HG02610 (cell line): ENCODE data around the gene ARPC2.
"Not testable (repeated sequence)": the region's sequence is repeated elsewhere in the genome, so short reads cannot be mapped to it uniquely, and the experiment has no call there.

ENCODE experiments used
- ATAC-seq: cut with Tn5 transposase; IDR thresholded peaks from one replicate; pipeline ENCODE4 v1.9.1; 2021; ENCODE audit warnings: mild to moderate bottlenecking, moderate library complexity; ENCODE audit not compliant: unreplicated experiment

The ARPC2 gene

DNA sequence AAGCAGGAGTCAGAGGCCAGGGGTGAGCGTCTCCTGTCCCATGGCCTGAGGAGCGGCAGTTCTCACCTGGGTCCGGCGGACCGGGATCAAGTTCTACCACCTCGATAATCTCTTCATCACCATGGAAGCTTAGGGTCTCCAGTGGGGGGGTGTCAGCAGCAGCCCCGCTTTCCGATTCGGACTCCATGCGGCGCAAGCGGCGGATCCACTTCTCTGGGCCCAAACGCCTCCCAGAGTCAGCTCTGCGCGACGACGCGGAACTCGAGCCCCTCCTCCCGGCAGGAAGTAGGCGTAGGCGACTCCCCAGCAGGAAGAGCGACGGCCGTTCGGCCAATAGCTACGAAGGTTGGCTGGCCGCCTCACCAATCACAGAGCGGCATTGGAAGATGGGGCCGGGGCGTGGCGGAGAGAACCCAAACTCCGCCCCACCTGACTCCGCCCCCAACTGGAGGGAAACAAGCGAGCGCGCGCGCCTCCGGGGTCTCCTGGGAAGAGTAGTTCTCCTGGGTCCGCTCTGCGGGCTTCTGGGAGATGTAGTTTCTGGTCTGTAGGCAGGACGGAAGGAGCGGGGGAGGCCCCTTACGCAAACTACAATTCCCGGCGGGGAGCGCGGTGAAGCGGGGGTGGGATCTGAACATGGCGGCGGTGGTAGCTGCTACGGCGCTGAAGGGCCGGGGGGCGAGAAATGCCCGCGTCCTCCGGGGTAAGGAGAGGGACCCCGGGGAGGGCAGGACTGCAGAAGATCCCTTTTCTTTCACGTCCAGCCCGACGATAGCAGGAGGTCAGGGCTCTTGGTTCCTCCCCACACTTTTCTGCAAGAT is 53.1 kb downstream of the ARPC2 start, which contains the start of the genes AAMP and PNKD:
AAMP (minus strand) TSS at position 238 of the 821 bp plus-strand sequence; CDS start at position 187, 51 bp downstream.
PNKD (plus strand) TSS at position 620 of the 821 bp plus-strand sequence; CDS start at position 637, 17 bp downstream.
- ATAC-seq, result peak; percentile 92

DNA sequence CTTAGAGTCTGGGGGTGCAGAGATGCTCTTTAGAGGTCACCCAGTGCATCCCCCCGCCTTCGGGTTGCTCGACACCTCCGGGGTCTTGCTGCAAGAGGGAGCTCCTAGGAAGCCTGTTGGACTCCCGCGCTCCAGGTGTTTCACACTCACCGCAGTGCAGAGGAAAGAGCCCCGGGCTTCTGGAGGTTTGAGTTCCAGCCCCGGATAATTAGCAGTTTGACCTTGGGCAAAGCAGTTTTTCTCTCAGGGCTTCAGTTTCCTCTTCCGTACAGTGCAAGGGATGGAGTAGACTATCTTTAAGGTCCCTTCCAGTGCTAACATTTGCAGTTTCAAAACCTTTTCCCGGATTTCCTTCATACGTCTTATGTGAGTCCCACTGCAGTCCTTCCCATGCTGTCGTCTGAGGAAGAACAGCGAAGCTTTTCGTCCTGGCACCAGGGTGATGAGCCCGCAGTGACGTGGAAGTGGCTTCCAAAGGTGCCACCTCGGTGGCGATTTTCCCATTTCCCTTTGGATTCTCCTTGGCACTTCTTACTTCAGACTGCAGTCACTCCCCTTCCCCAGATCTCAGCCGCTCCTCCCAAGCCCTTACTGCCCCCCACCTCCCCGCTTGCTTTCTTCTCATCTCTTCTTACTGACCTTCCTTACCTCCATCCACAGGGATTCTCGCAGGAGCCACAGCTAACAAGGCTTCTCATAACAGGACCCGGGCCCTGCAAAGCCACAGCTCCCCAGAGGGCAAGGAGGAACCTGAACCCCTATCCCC is 53.9 kb downstream of the ARPC2 start:
- no peak for ATAC-seq

DNA sequence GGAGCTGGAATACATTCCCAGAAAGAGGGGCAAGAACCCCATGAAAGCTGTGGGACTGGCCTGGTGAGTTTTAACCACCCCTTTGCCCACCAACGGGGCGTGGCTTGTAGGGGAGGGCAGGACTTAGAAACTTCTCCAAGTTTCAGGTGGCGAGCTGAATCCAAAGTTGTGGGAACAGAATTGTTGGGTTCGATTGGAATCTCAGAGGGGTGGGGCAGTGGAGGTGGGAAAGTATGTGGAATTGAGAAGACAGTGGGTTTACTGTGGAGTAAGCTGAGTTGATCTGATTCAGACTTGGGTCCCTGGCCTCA is 54.5 kb downstream of the ARPC2 start:
- ATAC-seq, result no peak

DNA sequence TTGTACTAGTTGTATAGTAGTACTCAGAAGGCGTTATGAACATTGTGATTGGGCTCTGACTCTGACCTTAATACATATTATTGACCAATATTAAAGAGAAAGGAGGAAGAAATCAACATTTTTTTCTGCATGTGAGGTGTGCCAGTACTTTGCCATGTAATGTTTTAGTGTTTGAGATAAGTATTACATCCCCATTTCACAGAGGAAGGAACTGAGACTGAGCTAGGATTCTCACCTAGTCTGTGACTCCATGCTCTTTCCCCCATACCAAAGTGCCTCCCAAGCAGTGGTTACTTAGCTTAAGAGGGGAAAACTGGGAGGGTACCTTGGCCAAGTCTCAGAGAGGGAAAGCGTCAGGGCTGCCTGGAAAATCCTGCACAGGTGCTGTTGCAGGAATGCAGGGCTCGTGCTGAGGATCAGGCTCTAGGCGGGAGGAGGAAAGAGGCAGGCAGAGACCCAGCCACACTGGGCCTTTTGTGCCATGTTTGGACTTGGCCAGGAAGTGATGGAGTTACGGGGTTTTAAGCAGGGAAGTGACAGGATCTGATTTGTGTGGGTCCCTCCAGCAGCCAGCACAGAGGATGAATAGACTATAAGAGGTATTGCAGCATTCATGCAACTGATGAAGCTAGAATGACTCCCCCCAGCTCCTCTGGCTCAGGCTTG is 55.0 kb downstream of the ARPC2 start:
- no peak for ATAC-seq

DNA sequence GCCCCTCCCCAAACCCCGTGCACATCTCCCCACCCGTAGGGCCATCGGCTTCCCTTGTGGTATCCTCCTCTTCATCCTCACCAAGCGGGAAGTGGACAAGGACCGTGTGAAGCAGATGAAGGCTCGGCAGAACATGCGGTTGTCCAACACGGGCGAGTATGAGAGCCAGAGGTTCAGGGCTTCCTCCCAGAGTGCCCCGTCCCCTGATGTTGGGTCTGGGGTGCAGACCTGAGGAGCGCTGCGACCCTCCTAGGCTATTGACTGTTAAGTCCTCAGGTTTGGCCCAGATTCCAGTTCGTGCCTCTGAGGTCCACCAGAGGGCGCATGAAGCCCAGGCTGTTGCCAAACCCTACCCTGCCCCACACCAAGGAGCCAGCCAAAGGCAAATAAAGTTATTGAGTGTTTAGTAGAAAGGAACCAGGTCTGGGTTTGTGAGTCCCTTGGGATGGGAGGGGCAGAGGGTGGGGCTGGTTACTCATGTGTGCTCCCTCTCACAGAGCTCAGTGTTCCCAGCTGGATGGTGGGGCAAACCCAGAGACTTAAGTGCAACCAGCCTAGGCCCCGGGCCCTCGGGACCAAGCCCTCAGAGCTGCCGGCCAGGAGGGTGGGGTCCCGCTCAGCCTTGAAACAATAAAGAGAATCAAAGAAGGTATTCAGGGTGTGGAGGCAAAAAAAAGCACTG is 55.7 kb downstream of the ARPC2 start:
- ATAC-seq, result no peak

DNA sequence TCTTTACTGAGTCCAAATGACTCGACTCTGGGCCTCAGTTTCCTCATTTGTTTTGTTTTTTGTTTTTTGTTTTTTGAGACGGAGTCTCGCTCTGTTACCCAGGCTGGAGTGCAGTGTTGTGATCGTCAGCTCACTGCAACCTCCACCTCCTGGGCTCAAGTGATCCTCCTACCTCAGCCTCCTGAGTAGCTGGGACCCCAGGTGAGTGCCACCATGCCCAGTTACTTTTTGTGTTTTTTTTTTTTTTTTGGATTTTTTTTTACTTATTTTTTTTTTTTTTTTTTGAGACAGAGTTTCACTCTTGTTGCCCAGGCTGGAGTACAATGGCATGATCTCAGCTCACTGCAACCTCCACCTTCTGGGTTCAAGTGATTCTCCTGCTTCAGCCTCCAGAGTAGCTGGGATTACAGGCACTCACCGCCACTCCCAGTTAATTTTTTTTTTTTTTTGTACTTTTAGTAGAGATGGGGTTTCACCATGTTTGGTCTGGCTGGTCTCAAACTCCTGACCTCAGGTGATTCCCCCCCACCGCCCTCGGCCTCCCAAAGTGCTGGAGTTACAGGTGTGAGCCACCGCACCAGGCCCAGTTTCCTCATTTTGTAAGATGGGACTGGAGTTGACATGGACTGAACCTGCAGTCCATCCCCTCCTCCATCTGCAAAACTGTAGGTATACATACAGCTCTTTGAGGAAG is 56.4 kb downstream of the ARPC2 start:
- ATAC-seq, result not testable (repeated sequence)

DNA sequence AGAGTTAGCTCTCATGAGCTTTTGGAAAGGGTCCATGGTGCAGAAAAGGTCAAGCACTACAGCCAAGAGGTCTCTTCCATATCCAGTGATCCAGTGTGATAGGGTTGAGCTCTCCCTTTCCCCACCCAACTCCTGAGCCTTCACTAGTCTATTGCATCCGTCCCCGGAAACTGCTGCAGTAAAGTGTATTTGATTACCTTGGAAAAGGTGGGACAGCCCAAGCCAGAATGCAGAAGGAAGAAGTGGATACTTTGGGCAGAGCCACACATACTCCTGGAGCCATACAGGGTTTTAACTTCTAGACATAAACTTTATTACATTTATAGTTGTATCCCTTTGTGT is 56.9 kb downstream of the ARPC2 start:
- ATAC-seq, result no peak

DNA sequence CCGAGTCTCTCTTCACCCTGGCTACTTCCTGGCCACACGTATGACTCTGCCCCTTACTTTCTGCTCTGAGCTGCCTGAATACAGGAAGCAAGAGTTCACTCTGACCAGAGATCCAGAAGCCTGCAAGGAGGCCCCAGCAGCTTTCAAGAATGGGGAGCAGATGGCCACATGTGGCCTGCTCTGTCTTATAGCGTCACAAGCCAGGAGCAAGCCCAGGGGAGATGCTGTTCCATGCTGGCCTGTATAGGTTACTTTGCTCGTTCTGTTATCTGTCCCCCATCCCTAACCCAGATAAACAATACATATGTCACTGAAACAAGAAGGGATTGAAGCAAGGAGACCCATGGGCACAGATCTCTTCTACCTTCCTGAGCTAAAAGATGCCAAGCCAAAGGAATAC is 57.6 kb downstream of the ARPC2 start:
- no peak for ATAC-seq

DNA sequence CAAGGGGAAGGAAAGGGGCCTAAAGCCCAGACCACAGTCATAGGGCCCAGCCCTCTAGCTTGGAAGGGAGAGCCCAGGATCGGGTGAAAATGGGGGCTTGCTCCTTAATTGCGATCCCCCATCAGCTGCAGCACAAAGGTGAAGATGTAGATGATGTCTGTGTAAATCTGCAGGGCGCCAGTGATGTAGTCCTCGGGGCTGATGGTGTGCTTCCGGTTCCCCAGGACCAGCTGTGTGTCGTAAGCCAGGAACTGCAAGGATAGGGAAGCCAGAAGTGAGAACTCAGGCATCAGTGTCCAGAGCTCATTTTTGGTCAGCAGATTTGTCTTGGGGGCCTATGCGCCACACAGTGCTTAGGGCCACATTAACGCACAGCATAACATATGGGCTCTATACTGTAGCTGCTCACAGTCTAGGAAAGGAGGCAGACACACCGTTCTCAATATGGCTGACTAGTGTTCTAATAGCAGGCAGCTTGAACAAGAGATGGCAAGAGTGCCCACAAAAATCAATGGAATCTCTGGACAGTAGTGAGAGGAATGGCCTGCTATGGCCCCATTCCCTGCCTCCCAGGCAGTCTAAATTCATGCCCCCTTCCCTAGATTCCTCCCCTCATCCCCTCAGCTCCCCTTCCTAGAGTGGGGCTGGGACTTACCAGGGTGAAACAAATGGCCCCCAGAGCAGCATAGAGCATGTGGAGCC is 58.5 kb downstream of the ARPC2 start:
- ATAC-seq, result no peak

DNA sequence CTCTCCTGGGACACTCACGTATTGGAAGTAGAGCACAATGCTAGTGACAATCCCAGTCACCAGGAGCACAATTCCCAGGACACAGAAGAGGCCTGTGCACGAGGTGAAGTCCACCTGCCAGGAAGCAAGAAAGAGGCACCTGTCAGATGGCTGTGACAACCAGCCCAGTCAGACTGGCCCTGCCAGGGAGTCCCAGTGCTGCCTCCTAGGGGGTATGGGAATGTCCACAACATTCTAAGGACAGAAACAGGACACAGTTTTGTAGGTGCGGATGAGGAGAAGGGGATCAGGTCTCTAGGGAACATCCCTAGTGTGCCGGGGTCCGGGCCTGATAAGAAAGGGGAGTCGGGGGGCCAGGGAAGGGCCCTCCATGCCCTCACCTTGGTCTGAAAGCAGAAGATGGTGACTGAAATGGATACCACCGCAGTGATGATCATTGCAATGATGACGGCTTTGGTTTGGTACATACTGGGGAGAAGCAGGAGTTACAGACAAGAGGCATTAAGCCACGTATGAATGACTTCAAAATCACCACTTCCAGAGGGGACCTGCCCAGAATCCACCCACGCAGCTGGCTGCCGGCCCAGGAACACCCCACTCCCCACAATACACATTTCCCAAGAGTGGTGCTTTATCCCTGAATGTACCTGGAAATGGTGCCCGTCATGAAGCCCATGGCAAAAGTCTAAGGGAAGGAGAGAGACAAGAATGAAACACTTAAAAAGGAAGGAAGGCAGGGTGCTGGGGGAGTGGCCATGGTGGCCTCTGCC is 60.2 kb downstream of the ARPC2 start:
- ATAC-seq, result no peak

DNA sequence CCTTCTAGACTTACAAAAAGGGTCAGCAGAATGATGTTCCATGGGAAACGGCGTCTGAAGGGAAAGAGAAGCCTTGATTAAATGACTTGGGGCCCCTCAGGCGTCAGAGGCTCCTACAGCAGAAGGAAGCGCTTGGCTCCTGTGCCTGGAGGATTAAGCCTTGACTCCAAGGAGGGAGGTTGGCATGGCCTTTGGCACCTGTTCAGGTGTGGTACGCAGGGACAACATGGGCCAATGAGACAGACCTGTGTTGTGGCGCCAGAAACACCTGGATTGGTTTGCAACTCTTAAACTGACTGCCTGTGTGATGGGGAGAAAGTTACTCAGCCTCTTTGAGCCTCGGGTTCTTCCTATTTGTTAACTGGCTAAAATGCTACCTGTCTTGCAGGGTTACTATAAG is 60.9 kb downstream of the ARPC2 start:
- ATAC-seq, result no peak

DNA sequence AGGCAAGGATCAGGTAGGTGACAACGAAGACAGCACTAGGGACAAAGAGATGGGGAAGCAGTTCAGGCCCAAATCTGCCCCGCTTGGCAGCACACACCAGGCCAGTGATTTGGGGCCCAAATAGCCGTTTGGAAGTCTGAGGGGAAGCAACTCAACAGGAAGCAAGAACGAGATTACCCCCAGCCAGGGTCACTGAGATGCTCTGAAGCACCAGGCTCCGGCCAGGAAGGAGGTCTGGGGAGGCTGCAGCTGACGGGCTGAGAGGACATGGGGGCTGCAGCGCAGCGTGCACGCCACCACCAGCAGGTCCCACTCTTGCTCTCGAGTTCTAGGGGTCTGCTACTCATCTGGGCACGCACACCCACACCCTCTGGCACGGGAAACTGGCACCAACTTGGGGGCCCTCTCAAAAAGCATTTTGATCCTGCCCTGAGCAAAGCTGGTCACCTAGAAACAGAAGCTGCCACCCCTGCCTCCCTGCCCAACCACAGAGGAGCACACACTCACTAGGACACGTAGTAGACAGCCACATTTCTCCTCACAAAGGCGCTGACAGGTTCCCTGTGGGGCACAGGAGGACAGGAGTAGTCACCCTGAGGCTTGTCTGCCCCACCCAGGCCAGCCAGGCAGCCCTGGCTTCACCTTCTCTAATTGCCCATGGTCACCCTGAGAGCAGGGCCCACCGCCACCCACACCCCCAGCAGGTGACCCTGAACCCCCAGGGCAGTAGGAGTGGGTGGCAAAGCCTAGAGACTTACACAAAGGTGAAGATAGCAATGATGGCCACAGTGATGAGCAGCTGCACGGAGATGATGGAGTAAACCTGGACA is 61.8 kb downstream of the ARPC2 start:
- ATAC-seq, result no peak

DNA sequence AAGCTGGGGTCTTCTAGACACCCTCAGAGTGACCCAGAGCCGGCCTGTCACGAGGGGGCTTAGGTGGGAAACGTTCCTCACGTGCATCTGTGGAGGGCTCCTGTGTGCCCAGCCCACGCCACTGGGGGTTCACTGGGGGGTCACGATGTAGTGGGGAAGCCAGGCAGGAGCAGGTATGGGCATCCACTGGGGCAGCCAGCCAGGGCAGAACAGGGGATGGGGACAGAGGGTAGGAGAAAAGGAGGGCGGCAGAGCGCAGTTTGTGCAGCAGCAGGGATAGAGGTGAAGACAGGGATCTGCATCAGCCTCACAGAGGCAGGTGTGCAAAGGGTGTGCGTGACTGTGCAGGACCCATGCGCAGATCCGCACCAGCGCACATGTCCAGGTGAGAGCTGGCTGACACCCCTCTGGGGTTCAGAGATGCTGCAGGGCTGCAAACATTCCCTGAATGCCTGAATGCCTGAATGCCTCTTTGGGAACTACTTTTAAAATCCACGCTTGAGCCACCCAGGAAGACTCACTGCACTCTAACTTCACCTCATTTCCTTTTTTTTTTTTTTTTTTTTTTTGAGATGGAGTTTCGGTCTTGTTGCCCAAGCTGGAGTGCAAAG is 63.4 kb downstream of the ARPC2 start:
- no peak for ATAC-seq

DNA sequence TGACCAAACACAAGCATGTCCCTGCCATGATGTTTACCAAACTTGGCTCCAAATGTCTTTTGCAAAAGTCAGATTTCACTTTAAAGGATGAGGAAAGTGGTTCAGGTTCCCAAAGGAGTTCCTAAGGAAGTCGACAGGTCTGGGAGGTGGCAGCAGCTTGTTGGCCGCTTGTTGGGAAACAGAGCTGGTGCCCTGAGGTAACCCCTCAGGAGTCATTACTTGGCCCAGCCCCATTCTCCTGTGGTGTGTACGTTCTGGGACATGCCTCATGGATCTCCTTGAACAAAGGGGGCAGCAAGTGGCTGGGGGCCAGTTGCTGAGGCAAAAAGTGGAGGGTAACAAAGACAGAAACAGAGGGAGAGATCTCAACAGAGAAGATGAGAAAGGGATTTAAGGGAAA is 64.5 kb downstream of the ARPC2 start:
- ATAC-seq, result no peak

DNA sequence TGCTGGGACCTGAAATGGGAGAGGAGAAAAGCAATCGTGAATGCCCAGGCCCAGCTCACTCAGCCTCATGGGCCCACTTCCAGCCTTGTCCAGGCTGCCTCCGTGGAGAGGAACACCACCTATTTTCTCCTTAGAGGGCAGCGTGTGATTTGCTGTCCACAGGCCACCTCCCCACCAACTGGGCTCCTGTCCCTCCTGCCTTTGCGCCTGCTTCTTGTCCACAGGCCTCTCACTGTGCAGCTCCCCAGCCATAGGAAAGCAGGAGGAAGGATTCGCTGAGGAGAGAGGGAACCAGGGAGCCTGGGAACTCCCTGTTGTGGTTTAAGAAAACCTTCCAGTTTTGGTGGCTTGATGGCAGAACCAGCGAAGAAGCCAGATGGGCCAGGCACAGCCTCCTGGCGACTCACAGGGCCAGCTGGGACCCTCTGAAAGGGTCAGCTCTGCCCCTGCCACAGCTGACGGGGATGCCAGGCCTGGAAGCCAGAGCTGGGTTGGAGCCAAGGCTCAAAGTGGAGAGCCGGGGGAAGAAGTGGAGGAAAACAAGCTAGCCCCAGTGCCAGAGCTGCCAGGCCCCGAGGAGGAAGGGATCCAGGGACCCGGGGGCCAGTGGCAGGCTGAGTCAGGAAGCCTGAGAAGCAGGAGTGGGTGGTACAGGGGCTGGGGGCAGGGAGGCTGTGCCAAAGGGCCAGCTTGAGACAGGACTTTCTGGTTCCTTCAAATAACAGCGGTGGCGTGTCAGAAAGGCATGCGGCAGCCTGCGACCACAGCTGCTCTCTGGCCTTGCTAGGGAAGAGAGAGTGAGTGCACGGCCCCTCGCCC is 65.4 kb downstream of the ARPC2 start:
- ATAC-seq, result no peak

DNA sequence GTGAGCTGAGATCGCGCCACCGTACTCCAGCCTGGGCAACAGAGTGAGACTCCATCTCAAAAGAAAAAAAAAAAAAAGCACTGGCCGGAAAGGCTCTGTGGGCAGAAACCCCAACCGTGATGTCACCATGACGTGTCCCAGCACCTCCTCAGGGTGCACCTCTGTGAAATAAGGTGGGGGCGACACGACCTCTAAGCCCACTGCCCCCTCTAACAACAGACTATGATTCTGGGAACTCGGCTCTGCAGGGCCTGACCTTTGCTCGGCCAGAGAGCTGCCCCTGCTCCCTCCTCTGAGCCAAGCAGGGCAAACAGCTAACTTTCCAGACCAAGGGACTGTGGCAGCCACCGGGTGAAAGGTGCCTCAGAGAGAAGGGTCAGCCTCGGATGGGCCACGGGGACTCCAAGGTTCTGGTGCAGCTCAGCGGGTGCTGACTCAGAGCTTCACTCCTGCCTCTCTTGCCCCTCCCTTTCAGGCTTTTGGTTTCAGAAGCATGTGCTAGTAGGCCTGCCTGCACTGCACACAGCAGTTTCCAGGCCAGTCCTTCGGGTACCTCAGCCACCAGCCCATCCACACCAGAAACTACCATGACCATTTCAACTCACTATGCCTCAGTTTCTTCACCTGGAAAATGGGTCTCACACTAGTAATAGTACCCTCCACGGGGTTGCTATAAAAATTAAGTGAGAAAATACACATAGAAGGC is 67.3 kb downstream of the ARPC2 start:
- ATAC-seq, result peak; percentile 31

DNA sequence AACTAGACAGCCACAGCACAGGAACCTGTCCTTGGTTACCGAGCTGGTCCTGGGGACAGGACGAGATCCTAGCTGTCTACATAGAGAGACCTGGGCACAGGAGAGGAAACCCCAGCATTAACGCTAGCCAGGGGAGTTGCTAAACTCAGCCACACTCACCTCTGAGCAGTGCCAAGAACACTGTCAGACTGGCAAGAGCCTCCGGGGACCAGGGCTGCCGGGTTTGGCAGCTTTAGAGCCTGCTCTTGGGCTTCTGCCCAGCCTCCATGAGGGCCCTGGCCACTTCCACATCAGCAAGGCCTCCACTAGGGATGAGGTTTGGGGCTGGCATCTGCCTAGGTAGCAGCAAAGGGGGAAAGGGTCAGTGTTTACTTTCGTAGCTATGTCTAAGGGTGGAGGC is 68.6 kb downstream of the ARPC2 start:
- no peak for ATAC-seq
